Neural cell (in vitro differentiated cells): ENCODE results near the gene NR2C2.

Experiments
- CTCF ChIP-seq: fragments of 450-650 bp; IDR thresholded peaks from 2 replicates; pipeline ENCODE4 v1.5.1; 2014; ENCODE audit warnings: antibody characterized with exemption, mild to moderate bottlenecking, moderate library complexity; ENCODE audit not compliant: poor library complexity, severe bottlenecking
- EZH2 ChIP-seq: fragments of 200-600, 300-800 bp; shearing (Covaris generic), sonication (generic); IDR thresholded peaks from 2 replicates; pipeline ENCODE4 v1.6.1; 2014; ENCODE audit warnings: antibody characterized with exemption, low read length, borderline replicate concordance, mild to moderate bottlenecking; ENCODE audit not compliant: insufficient read depth, poor library complexity, severe bottlenecking
- POLR2AphosphoS5 ChIP-seq: IDR thresholded peaks from 2 replicates; pipeline ENCODE4 v1.6.1; 2012
- RAD21 ChIP-seq: fragments of 450-650 bp; conservative IDR thresholded peaks from 2 replicates; pipeline ENCODE4 v1.6.1; 2014; ENCODE audit warnings: antibody characterized with exemption, mild to moderate bottlenecking, moderate library complexity
- SMC3 ChIP-seq: fragments of 450-650 bp; conservative IDR thresholded peaks from 2 replicates; pipeline ENCODE4 v1.6.1; 2014; ENCODE audit warnings: antibody characterized with exemption, mild to moderate bottlenecking, moderate library complexity; ENCODE audit not compliant: poor library complexity
- TAF1 ChIP-seq: IDR thresholded peaks from 2 replicates; pipeline ENCODE4 v1.6.1; 2012; ENCODE audit warnings: low read depth
- TF ChIP-seq, protein P1 (sequence below): IDR thresholded peaks from 2 replicates; pipeline ENCODE4 v1.6.1; 2012; ENCODE audit warnings: borderline replicate concordance

- TF ChIP-seq CTCF (no peak), POLR2AphosphoS5 (no peak), SMC3 (no peak), RAD21 (no peak), TAF1 (no peak), EZH2 (no peak)
- TF ChIP-seq, protein P1, sequence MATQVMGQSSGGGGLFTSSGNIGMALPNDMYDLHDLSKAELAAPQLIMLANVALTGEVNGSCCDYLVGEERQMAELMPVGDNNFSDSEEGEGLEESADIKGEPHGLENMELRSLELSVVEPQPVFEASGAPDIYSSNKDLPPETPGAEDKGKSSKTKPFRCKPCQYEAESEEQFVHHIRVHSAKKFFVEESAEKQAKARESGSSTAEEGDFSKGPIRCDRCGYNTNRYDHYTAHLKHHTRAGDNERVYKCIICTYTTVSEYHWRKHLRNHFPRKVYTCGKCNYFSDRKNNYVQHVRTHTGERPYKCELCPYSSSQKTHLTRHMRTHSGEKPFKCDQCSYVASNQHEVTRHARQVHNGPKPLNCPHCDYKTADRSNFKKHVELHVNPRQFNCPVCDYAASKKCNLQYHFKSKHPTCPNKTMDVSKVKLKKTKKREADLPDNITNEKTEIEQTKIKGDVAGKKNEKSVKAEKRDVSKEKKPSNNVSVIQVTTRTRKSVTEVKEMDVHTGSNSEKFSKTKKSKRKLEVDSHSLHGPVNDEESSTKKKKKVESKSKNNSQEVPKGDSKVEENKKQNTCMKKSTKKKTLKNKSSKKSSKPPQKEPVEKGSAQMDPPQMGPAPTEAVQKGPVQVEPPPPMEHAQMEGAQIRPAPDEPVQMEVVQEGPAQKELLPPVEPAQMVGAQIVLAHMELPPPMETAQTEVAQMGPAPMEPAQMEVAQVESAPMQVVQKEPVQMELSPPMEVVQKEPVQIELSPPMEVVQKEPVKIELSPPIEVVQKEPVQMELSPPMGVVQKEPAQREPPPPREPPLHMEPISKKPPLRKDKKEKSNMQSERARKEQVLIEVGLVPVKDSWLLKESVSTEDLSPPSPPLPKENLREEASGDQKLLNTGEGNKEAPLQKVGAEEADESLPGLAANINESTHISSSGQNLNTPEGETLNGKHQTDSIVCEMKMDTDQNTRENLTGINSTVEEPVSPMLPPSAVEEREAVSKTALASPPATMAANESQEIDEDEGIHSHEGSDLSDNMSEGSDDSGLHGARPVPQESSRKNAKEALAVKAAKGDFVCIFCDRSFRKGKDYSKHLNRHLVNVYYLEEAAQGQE: no peak
These were observed 102.2 kb downstream of the NR2C2 start for GRCh38 chr3:15049584-15049983.
